Measurements from ENCODE around the gene ALX4. TPM values are rescaled to one million over a fixed set of nuclear protein-coding genes. Genes with fewer than 3 reads are reported as not detected.

The ALX4 gene
- total and polyA plus RNA-seq, 2 donors (not counting 1 experiment from before 2014, with no cell fraction given) = not detected

DNA sequence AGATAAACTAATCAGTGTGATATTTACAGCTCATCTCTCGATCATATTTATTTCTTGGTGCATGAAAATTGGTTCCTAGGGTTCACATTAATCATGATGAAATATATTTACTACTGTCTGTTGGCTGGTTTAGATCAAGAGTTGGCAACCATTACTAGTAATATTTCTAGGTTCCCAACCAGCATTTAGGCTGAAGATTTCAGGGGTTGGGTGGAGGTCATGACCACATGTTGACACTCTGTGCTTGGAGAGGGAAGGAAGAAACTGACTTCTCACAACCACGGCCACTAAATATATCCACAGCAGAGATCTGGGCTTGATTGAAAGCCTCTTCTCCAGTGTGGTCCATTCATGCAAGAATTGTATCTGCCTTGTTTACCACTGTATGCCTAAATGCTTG, 87.9 kb downstream of the ALX4 start:
- H3K79me2 ChIP-seq (ENCODE audit: control insufficient read depth, insufficient read depth, low read length) = no peaks in the 10 kb centered on the region
- no peaks in the 10 kb centered on the region for H3K36me3 ChIP-seq (ENCODE audit: control insufficient read depth, insufficient read depth, low read length)
- H3K4me2 ChIP-seq (ENCODE audit: extremely low read depth, insufficient read depth, low read length) = no peak overlapping the region
- H4K20me1 ChIP-seq (ENCODE audit: control insufficient read depth, extremely low read depth, insufficient read depth, low read length) = no peaks in the 10 kb centered on the region
- TF ChIP-seq EZH2 (IDR thresholded peaks at IDR 0.05; ENCODE audit: low read length, missing control alignments) (no peak), CTCF (conservative IDR thresholded peaks at IDR 0.05 in 1 of 2, IDR thresholded peaks at IDR 0.05 in 1 of 2; ENCODE audit: low read depth in 1 of 2, low read length in 2 of 2) (no peak)
- no peak overlapping the region for H3K4me3 ChIP-seq (replicated peaks in 1 of 4; ENCODE audit: control extremely low read depth in 1 of 4, insufficient read depth in 1 of 4, low read depth in 3 of 4, low read length in 4 of 4)
- no peak for DNase-seq (ENCODE audit: low read depth in 2 of 2)
- H3K27me3 ChIP-seq (ENCODE audit: control insufficient read depth, insufficient read depth, low read length) = no peaks in the 10 kb centered on the region
- no peak overlapping the region for H3K27ac ChIP-seq (ENCODE audit: insufficient read depth, low read length)
- no peak overlapping the region for H3K9ac ChIP-seq (ENCODE audit: insufficient read depth, low read length)
- H3K4me1 ChIP-seq (ENCODE audit: control insufficient read depth, extremely low read depth, insufficient read depth, low read length) = peaks cover 2% of the 10 kb centered on the region
- no peak overlapping the region for H2AFZ ChIP-seq (ENCODE audit: low read length)
- H3K9me3 ChIP-seq (ENCODE audit: control insufficient read depth, insufficient read depth, low read depth, low read length) = no peaks in the 10 kb centered on the region

DNA sequence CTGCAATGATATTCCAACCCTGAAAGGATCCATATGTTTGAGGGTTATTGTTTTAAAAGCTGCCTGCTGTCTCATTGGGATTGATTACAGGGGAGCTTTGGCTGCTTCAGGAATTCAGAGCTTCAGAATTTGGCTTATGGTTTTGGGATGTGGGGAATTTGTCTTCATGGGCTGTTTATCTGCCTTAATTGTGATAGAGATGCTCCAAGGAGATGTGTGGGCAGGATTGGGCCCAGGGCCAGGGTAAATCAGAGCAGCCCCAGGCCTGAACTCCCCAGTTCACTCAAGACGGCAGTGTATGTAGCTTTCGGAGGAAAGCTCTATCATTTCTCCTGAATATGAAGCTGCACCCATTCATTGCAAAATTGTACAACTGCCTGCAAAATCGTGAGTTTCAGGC, 88.5 kb downstream of the ALX4 start:
- Histone ChIP-seq H4K20me1 (ENCODE audit: control insufficient read depth, extremely low read depth, insufficient read depth, low read length) (no peaks in the 10 kb centered on the region), H3K79me2 (ENCODE audit: control insufficient read depth, insufficient read depth, low read length) (no peaks in the 10 kb centered on the region), H3K36me3 (ENCODE audit: control insufficient read depth, insufficient read depth, low read length) (no peaks in the 10 kb centered on the region), H3K27ac (ENCODE audit: insufficient read depth, low read length) (no peak overlapping the region), H3K4me2 (ENCODE audit: extremely low read depth, insufficient read depth, low read length) (no peak overlapping the region), H3K27me3 (ENCODE audit: control insufficient read depth, insufficient read depth, low read length) (no peaks in the 10 kb centered on the region), H3K9ac (ENCODE audit: insufficient read depth, low read length) (no peak overlapping the region), H3K9me3 (ENCODE audit: control insufficient read depth, insufficient read depth, low read depth, low read length) (no peaks in the 10 kb centered on the region), H2AFZ (ENCODE audit: low read length) (no peak overlapping the region), H3K4me1 (ENCODE audit: control insufficient read depth, extremely low read depth, insufficient read depth, low read length) (peaks cover 2% of the 10 kb centered on the region), H3K4me3 (replicated peaks in 1 of 4; ENCODE audit: control extremely low read depth in 1 of 4, insufficient read depth in 1 of 4, low read depth in 3 of 4, low read length in 4 of 4) (no peak overlapping the region)
- TF ChIP-seq EZH2 (IDR thresholded peaks at IDR 0.05; ENCODE audit: low read length, missing control alignments) = no peak
- TF ChIP-seq CTCF (conservative IDR thresholded peaks at IDR 0.05 in 1 of 2, IDR thresholded peaks at IDR 0.05 in 1 of 2; ENCODE audit: low read depth in 1 of 2, low read length in 2 of 2) = no peak
- DNase-seq (ENCODE audit: low read depth in 2 of 2) = peak in 1 of 2 donors; percentile 64

GRCh38 chr11:44219830-44220796, 89.8 kb downstream of the ALX4 start:
- H3K4me1 ChIP-seq (ENCODE audit: control insufficient read depth, extremely low read depth, insufficient read depth, low read length) = peaks cover 2% of the 10 kb centered on the region
- H2AFZ ChIP-seq (ENCODE audit: low read length) = no peak overlapping the region
- H3K9ac ChIP-seq (ENCODE audit: insufficient read depth, low read length) = no peak overlapping the region
- no peaks in the 10 kb centered on the region for H3K79me2 ChIP-seq (ENCODE audit: control insufficient read depth, insufficient read depth, low read length)
- H3K9me3 ChIP-seq (ENCODE audit: control insufficient read depth, insufficient read depth, low read depth, low read length) = no peaks in the 10 kb centered on the region
- H3K4me3 ChIP-seq (replicated peaks in 1 of 4; ENCODE audit: control extremely low read depth in 1 of 4, insufficient read depth in 1 of 4, low read depth in 3 of 4, low read length in 4 of 4) = no peak overlapping the region
- DNase-seq (ENCODE audit: low read depth in 2 of 2) = peak in 1 of 2 donors; percentile 41
- no peaks in the 10 kb centered on the region for H4K20me1 ChIP-seq (ENCODE audit: control insufficient read depth, extremely low read depth, insufficient read depth, low read length)
- no peak overlapping the region for H3K4me2 ChIP-seq (ENCODE audit: extremely low read depth, insufficient read depth, low read length)
- H3K36me3 ChIP-seq (ENCODE audit: control insufficient read depth, insufficient read depth, low read length) = no peaks in the 10 kb centered on the region
- H3K27me3 ChIP-seq (ENCODE audit: control insufficient read depth, insufficient read depth, low read length) = no peaks in the 10 kb centered on the region
- no peak overlapping the region for H3K27ac ChIP-seq (ENCODE audit: insufficient read depth, low read length)
- no peak for TF ChIP-seq CTCF (conservative IDR thresholded peaks at IDR 0.05 in 1 of 2, IDR thresholded peaks at IDR 0.05 in 1 of 2; ENCODE audit: low read depth in 1 of 2, low read length in 2 of 2)
- no peak for TF ChIP-seq EZH2 (IDR thresholded peaks at IDR 0.05; ENCODE audit: low read length, missing control alignments)
